Measurements from ENCODE around the gene OTOP2.
"Not testable (repeated sequence)": the region's sequence is repeated elsewhere in the genome, so short reads cannot be mapped to it uniquely, and the experiment has no call there.

Gene OTOP2

DNA sequence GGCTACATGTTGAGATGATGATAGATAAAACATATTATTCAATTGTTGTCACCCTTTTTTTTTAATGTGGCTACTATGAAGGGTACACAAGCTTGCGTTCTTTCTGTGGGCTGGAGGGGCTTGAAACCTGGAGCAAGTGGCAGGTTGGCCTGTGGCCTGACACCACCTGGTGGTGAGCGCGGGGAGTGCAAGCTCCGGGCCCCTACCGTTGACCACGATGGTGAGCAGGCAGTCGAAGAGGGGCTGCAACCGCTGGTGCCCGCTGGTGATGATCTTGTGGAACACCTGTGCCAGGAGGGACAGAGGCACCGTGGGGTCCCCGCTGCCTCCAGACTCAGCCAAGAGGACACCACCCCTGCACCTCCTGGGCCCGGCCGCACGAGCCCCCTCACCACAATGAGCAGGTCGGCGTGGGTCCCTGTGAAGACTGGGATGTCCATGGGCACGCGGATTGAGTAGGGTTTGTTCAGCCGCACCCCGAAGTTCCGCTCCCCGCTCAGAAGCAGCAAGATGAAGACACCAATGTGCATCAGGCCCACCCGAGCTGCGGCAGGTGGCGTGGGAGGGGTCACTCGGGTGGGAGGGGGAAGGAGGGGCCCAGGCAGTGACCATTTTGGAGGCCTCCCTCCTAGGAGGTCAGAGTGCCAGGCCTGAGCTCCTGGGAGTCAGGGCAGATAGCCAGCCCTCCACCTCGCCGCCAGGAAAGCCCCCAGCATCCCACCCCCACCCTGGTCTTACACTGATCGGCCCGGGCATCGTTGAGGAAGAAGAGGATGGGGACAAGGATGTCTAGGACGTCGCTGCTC is 34.1 kb downstream of the OTOP2 start:
- H3K4me1 ChIP-seq = peaks cover 3% of the 10 kb centered on the region
- in situ Hi-C loops (cut with MboI; ENCODE audit: low sequenced_read_pairs) = loop anchor here (5.0 kb wide), 1 partner anchor 166 kb away; no protein-coding TSS in a partner anchor
- no peaks in the 10 kb centered on the region for H3K36me3 ChIP-seq (replicated peaks)
- no peaks in the 10 kb centered on the region for H3K27me3 ChIP-seq (ENCODE audit: low read depth)
- peak; percentile 59 to 92 for DNase-seq (ENCODE audit: low spot score in 2 of 2)
- no peaks in the 10 kb centered on the region for H3K9me3 ChIP-seq
- no peak overlapping the region for H3K4me3 ChIP-seq

- no peaks in the 10 kb centered on the region for H3K9me3 ChIP-seq
- no peak overlapping the region for H3K4me3 ChIP-seq
- peaks cover 3% of the 10 kb centered on the region for H3K4me1 ChIP-seq
- no peak for DNase-seq (ENCODE audit: low spot score in 2 of 2)
- in situ Hi-C loops (cut with MboI; ENCODE audit: low sequenced_read_pairs) = loop anchor here (5.0 to 10.0 kb wide), 2 partner anchors 168 to 455 kb away; no protein-coding TSS in a partner anchor
- no peaks in the 10 kb centered on the region for H3K27me3 ChIP-seq (ENCODE audit: low read depth)
- no peaks in the 10 kb centered on the region for H3K36me3 ChIP-seq (replicated peaks)
These were observed 35.9 kb downstream of the OTOP2 start for GRCh38 chr17:74959826-74960515.

GRCh38 chr17:74960570-74961342 is 36.7 kb downstream of the OTOP2 start:
- Histone ChIP-seq H3K36me3 (replicated peaks) (no peaks in the 10 kb centered on the region), H3K4me1 (peaks cover 3% of the 10 kb centered on the region), H3K27me3 (ENCODE audit: low read depth) (no peaks in the 10 kb centered on the region), H3K9me3 (no peaks in the 10 kb centered on the region), H3K4me3 (no peak overlapping the region)
- in situ Hi-C loops (cut with MboI; ENCODE audit: low sequenced_read_pairs) = loop anchor here (10.0 kb wide), 1 partner anchor 454 kb away; no protein-coding TSS in a partner anchor
- peak; percentile 77 to 88 for DNase-seq (ENCODE audit: low spot score in 2 of 2)

DNA sequence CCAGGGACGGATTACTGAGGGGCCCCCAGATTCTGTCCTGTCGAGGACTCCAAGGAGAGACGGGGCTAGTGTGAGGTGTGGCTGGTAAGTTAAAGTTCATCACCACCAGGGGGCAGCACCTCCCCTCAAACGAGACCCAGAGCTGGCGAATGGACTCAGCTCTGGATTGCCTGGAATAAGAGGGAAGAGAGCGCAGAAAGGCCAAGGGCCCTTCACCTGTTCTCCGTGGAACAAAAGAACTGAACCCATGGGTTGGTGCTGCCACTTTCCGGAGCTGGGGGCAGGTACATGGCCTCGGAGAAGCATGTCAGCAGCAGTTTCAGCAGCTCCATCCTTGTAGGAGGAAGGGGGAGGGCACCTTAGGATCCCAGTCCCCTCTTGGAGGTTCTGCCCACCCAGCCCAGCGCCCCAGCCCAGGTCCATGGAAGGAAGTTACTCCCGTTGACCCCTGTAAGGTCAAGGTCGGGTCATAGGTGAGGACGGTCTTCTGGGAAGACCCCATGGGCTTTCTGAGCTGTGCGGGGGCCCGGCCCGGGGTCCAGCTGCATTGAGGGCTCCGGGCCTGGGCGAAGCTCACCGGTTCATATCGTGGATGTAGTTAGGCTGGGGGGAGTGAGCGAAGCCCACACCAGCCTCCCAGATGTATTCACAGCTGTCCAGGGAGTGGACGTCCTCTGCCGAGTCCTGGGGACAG is 37.7 kb downstream of the OTOP2 start:
- H3K36me3 ChIP-seq (replicated peaks) = no peaks in the 10 kb centered on the region
- H3K4me1 ChIP-seq = peaks cover 3% of the 10 kb centered on the region
- H3K27me3 ChIP-seq (ENCODE audit: low read depth) = no peaks in the 10 kb centered on the region
- in situ Hi-C loops (cut with MboI; ENCODE audit: low sequenced_read_pairs) = loop anchor here (10.0 kb wide), 1 partner anchor 453 kb away; no protein-coding TSS in a partner anchor
- peak; percentile 87 to 95 for DNase-seq (ENCODE audit: low spot score in 2 of 2)
- H3K4me3 ChIP-seq = no peak overlapping the region
- H3K9me3 ChIP-seq = no peaks in the 10 kb centered on the region

- H3K4me3 ChIP-seq = no peak overlapping the region
- H3K9me3 ChIP-seq = no peaks in the 10 kb centered on the region
- DNase-seq (ENCODE audit: low spot score in 2 of 2) = no peak
- in situ Hi-C loops (cut with MboI; ENCODE audit: low sequenced_read_pairs) = loop anchor here (10.0 kb wide), 1 partner anchor 452 kb away; no protein-coding TSS in a partner anchor
- H3K36me3 ChIP-seq (replicated peaks) = no peaks in the 10 kb centered on the region
- H3K27me3 ChIP-seq (ENCODE audit: low read depth) = no peaks in the 10 kb centered on the region
- peaks cover 3% of the 10 kb centered on the region for H3K4me1 ChIP-seq
These were observed 38.7 kb downstream of the OTOP2 start for GRCh38 chr17:74962622-74963394.

DNA sequence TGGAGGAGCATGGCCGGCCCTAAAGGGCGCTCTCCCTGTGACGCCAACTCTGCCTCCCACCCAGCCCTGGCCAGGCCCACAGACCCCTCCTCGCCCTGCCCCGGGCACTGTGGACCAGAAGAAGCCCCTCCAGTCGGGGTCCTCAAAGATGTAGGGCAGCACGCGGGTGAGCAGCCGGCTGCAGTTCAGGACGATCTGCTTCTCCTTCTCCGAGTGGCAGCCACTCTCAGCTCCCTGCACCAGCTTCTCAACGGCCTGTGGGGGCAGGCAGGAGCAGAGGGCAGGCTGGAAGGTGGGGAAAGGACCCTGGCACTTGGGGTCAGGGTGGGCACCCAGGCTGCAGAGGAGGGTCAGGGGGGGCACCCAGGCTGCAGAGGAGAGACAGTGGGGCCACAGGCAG is 39.6 kb downstream of the OTOP2 start:
- Histone ChIP-seq H3K4me3 (no peak overlapping the region), H3K36me3 (replicated peaks) (no peaks in the 10 kb centered on the region), H3K27me3 (ENCODE audit: low read depth) (no peaks in the 10 kb centered on the region), H3K9me3 (no peaks in the 10 kb centered on the region), H3K4me1 (peaks cover 3% of the 10 kb centered on the region)
- no peak for DNase-seq (ENCODE audit: low spot score in 2 of 2)
- in situ Hi-C loops (cut with MboI; ENCODE audit: low sequenced_read_pairs) = loop anchor here (10.0 kb wide), 1 partner anchor 451 kb away; no protein-coding TSS in a partner anchor

DNA sequence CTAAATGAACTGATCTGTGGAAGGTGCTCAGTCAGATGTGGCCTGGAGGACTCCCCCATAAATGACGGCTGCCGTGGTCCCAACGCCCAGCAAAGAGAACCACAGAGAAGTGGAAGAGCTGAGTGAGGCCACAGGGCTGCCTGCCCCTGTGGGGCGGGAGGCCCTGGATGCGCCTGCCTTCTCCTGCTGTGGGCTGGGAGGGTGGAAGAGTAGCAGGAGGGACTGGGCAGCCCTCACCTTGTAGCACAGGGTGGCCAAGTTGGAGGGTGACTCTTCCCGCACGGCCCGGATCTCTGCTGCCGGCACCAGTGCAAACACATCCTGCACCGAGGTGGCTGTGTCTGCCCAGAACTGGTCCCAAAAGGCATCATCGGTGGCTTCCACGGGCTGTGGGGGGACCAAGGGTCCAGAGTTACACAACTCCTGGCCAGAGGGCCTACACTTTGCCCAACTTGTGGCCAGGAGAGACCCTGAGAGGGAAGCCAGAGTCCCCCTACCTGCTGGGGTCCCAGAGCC is 40.2 kb downstream of the OTOP2 start:
- H3K4me1 ChIP-seq = peaks cover 3% of the 10 kb centered on the region
- H3K36me3 ChIP-seq (replicated peaks) = no peaks in the 10 kb centered on the region
- no peak for DNase-seq (ENCODE audit: low spot score in 2 of 2)
- no peak overlapping the region for H3K4me3 ChIP-seq
- no peaks in the 10 kb centered on the region for H3K9me3 ChIP-seq
- H3K27me3 ChIP-seq (ENCODE audit: low read depth) = no peaks in the 10 kb centered on the region
- in situ Hi-C loops (cut with MboI; ENCODE audit: low sequenced_read_pairs) = loop anchor here (10.0 kb wide), 1 partner anchor 450 kb away; no protein-coding TSS in a partner anchor

GRCh38 chr17:74964988-74965622 is 41.0 kb downstream of the OTOP2 start:
- Histone ChIP-seq H3K9me3 (no peaks in the 10 kb centered on the region), H3K4me1 (peaks cover 3% of the 10 kb centered on the region), H3K4me3 (no peak overlapping the region), H3K27me3 (ENCODE audit: low read depth) (no peaks in the 10 kb centered on the region), H3K36me3 (replicated peaks) (no peaks in the 10 kb centered on the region)
- DNase-seq (ENCODE audit: low spot score in 2 of 2) = no peak
- in situ Hi-C loops (cut with MboI; ENCODE audit: low sequenced_read_pairs) = loop anchor here (10.0 kb wide), 1 partner anchor 450 kb away; no protein-coding TSS in a partner anchor

- H3K9me3 ChIP-seq = no peaks in the 10 kb centered on the region
- H3K4me1 ChIP-seq = peaks cover 8% of the 10 kb centered on the region
- no peaks in the 10 kb centered on the region for H3K27me3 ChIP-seq (ENCODE audit: low read depth)
- in situ Hi-C loops (cut with MboI; ENCODE audit: low sequenced_read_pairs) = loop anchor here (10.0 kb wide), 1 partner anchor 446 kb away; no protein-coding TSS in a partner anchor
- no peak overlapping the region for H3K4me3 ChIP-seq
- no peaks in the 10 kb centered on the region for H3K36me3 ChIP-seq (replicated peaks)
- no peak for DNase-seq (ENCODE audit: low spot score in 2 of 2)
These were observed 44.3 kb downstream of the OTOP2 start for GRCh38 chr17:74968361-74968780.

GRCh38 chr17:74969501-74969900 is 45.4 kb downstream of the OTOP2 start:
- in situ Hi-C loops (cut with MboI; ENCODE audit: low sequenced_read_pairs) = loop anchor here (10.0 kb wide), 1 partner anchor 445 kb away; no protein-coding TSS in a partner anchor

GRCh38 chr17:74970395-74970794 is 46.3 kb downstream of the OTOP2 start:
- peaks cover 12% of the 10 kb centered on the region for H3K4me1 ChIP-seq

More at GRCh38 chr17:74969501-74969900, 45.4 kb downstream of the OTOP2 start:
- not testable (repeated sequence) for H3K36me3 ChIP-seq (replicated peaks); H3K4me3 ChIP-seq; H3K9me3 ChIP-seq; H3K27me3 ChIP-seq (ENCODE audit: low read depth); DNase-seq (ENCODE audit: low spot score in 2 of 2); H3K4me1 ChIP-seq

More at GRCh38 chr17:74970395-74970794, 46.3 kb downstream of the OTOP2 start:
- in situ Hi-C loops (cut with MboI; ENCODE audit: low sequenced_read_pairs) = no loop called here
- no peaks in the 10 kb centered on the region for H3K27me3 ChIP-seq (ENCODE audit: low read depth)
- H3K36me3 ChIP-seq (replicated peaks) = no peaks in the 10 kb centered on the region
- H3K9me3 ChIP-seq = no peaks in the 10 kb centered on the region
- H3K4me3 ChIP-seq = no peak overlapping the region
- no peak for DNase-seq (ENCODE audit: low spot score in 2 of 2)
